Measurements from ENCODE around the gene DKK2.

DNA sequence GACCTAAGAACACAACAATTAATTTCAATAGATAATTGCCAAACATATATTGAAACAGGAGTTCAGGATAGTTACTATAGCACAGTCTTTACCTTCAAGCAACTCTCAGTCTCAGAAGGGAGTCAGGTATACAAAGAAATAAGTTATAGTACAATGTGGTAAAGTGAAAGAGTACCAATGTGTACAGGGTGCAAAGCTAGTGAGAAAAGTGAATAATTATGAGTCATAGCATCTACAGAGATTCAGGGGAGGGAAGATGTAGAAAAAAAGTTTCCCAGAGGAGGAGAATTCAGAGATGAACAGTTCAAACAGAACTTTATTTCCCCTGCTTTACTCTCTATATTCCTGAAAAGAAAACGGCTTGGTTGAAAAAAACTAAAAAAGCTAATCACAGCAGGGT is 22.7 kb upstream of the DKK2 start:
- no peak for TF ChIP-seq CTCF (IDR thresholded peaks at IDR 0.05; ENCODE audit: extremely low read depth in 1 of 2, insufficient read depth in 1 of 2, low read depth in 1 of 2, low read length in 2 of 2)
- TF ChIP-seq POLR2A (IDR thresholded peaks at IDR 0.05; ENCODE audit: low read depth, low read length) = no peak
- TF ChIP-seq EZH2 (IDR thresholded peaks at IDR 0.05; ENCODE audit: borderline replicate concordance, low read depth, low read length, severe bottlenecking) = no peak
- TF ChIP-seq MYC (IDR thresholded peaks at IDR 0.05; ENCODE audit: low read depth, low read length) = no peak
- no peak for TF ChIP-seq POLR2AphosphoS5 (IDR thresholded peaks at IDR 0.05; ENCODE audit: insufficient read depth, low read depth, low read length)
- TF ChIP-seq MAX (IDR thresholded peaks at IDR 0.05; ENCODE audit: insufficient read depth, insufficient read length) = no peak
